GM12878 (cell line): Measurements from ENCODE around the gene DLEC1. TPM values are rescaled to one million over a fixed set of nuclear protein-coding genes. Genes with fewer than 3 reads are reported as not detected.

Experiments
- ATAC-seq: fragments of 200-7000 bp; cut with Tn5 transposase; 3 replicates; pipeline ENCODE4 v1.9.1; 2020; ENCODE audit warnings: mild to moderate bottlenecking, moderate library complexity
- BruUV-seq: library from RNA; stranded (reverse); fragments of 400-500 nt; replicated peaks from 2 replicates; lab custom pipeline; 2021; lab: Mats Ljungman, UMichigan
- CTCF ChIA-PET: fragments of 300-600 bp; sonication (Branson Sonifier 250); formaldehyde crosslinking; extraction: SDS; loops from one replicate; lab custom pipeline; 2021; ENCODE audit warnings: inconsistent platforms; lab: Yijun Ruan, JAX
- POLR2A ChIA-PET: fragments of 350-600 bp; formaldehyde crosslinking; extraction: SDS; loops from one replicate; lab custom pipeline; 2021; ENCODE audit warnings: inconsistent platforms; lab: Charles Lee
- RAD21 ChIA-PET: fragments of 300-600 bp; sonication (Branson Sonifier 250); formaldehyde crosslinking; loops from one replicate; lab custom pipeline; 2023; ENCODE audit warnings: antibody characterized with exemption; ENCODE audit not compliant: unreplicated experiment; lab: Charles Lee
- SMC1A ChIA-PET: fragments of 300-600 bp; sonication (Branson Sonifier 250); formaldehyde crosslinking; loops from one replicate; lab custom pipeline; 2023; ENCODE audit not compliant: unreplicated experiment, uncharacterized antibody; lab: Charles Lee
- DNase-seq: peaks from one replicate; pipeline ENCODE4 v3.0.0-alpha.2; 2011; ENCODE audit warnings: low read depth, low spot score
- FAIRE-seq: peaks from 3 replicates; lab custom pipeline; 2011; peaks lifted over from hg19 to GRCh38; lab: Jason Lieb, UNC
- H2AFZ ChIP-seq: 2 replicates; pipeline ENCODE4 v1.6.0; 2011; ENCODE audit warnings: low read depth, low read length, control low read depth; ENCODE audit not compliant: control insufficient read depth
- H3K27ac ChIP-seq: 2 replicates; pipeline ENCODE4 v1.5.1; 2011; ENCODE audit warnings: control low read depth; ENCODE audit not compliant: control insufficient read depth, insufficient read depth
- H3K27me3 ChIP-seq, 2 experiments: replicated peaks in 1 of 2; 2 replicates each; pipeline versions ENCODE4 v1.6.0 to v1.6.1; 2011; ENCODE audit warnings: low read length in 1 of 2; ENCODE audit not compliant: control insufficient read depth in 2 of 2, insufficient read depth in 2 of 2
- H3K36me3 ChIP-seq, 2 experiments: 2 replicates each; pipeline ENCODE4 v1.5.1; 2011; ENCODE audit warnings: low read length in 1 of 2; ENCODE audit not compliant: control insufficient read depth in 2 of 2, insufficient read depth in 2 of 2
- H3K4me1 ChIP-seq: 2 replicates; pipeline ENCODE4 v1.6.1; 2011; ENCODE audit warnings: mild to moderate bottlenecking, low read length, moderate library complexity, mixed read lengths; ENCODE audit not compliant: control insufficient read depth, insufficient read depth
- H3K4me2 ChIP-seq: 2 replicates; pipeline ENCODE4 v1.6.0; 2011; ENCODE audit warnings: control low read depth; ENCODE audit not compliant: control insufficient read depth, insufficient read depth
- H3K4me3 ChIP-seq: fragments of 200-600 bp; sonication (generic); 2 replicates; pipeline ENCODE4 v1.5.1; 2016
- H3K79me2 ChIP-seq: 2 replicates; pipeline ENCODE4 v1.6.0; 2011; ENCODE audit warnings: low read length; ENCODE audit not compliant: control insufficient read depth, insufficient read depth
- H3K9ac ChIP-seq: 2 replicates; pipeline ENCODE4 v1.8.0; 2011; ENCODE audit warnings: low read length, control low read depth, mixed read lengths; ENCODE audit not compliant: control insufficient read depth, insufficient read depth
- H3K9me3 ChIP-seq: replicated peaks from 3 replicates; pipeline ENCODE4 v1.5.1; 2011; ENCODE audit warnings: mild to moderate bottlenecking, low read length; ENCODE audit not compliant: control insufficient read depth, insufficient read depth
- H4K20me1 ChIP-seq: 2 replicates; pipeline ENCODE4 v1.6.0; 2011; ENCODE audit not compliant: control insufficient read depth, insufficient read depth
- BMI1 ChIP-seq: fragments of 450-650 bp; IDR thresholded peaks from 2 replicates; pipeline ENCODE4 v1.6.1; 2016; ENCODE audit warnings: mild to moderate bottlenecking, moderate library complexity, borderline replicate concordance
- NBN ChIP-seq: fragments of 450-650 bp; IDR thresholded peaks from 2 replicates; pipeline ENCODE4 v1.6.1; 2016
- NFYA ChIP-seq: IDR thresholded peaks from 2 replicates; pipeline ENCODE4 v1.6.1; 2011; ENCODE audit warnings: low read depth, mild to moderate bottlenecking, low read length, improper control_type of control experiment, borderline replicate concordance
- PAX5 ChIP-seq: IDR thresholded peaks from 2 replicates; pipeline ENCODE4 v1.6.1; 2011; ENCODE audit warnings: low read depth, low read length, borderline replicate concordance
- PML ChIP-seq: IDR thresholded peaks from 2 replicates; pipeline ENCODE4 v1.6.1; 2012; ENCODE audit warnings: low read length, inconsistent platforms
- RBBP5 ChIP-seq: fragments of 200-600 bp; sonication (generic); conservative IDR thresholded peaks from 2 replicates; pipeline ENCODE4 v1.6.1; 2016
- SIX5 ChIP-seq: IDR thresholded peaks from 2 replicates; pipeline ENCODE4 v1.6.1; 2011; ENCODE audit warnings: mild to moderate bottlenecking, low read depth, low read length, moderate library complexity; ENCODE audit not compliant: severe bottlenecking
- TAF1 ChIP-seq: IDR thresholded peaks from 2 replicates; pipeline ENCODE4 v1.6.1; 2011; ENCODE audit warnings: mild to moderate bottlenecking, low read depth, low read length, borderline replicate concordance
- TARDBP ChIP-seq: IDR thresholded peaks from 2 replicates; pipeline ENCODE4 v1.6.1; 2016; ENCODE audit warnings: borderline replicate concordance
- ZSCAN29 ChIP-seq: fragments of 450-650 bp; IDR thresholded peaks from 2 replicates; pipeline ENCODE4 v1.6.1; 2017; ENCODE audit warnings: mild to moderate bottlenecking, moderate library complexity
- WGBS: methylation state at CpG from one replicate; pipeline ENCODE4 v1.1.6; 2016; ENCODE audit warnings: low lambda C conversion rate; ENCODE audit not compliant: insufficient replicate concordance, insufficient coverage; ENCODE audit errors: missing lambda C conversion rate; 5-methylcytosine and 5-hydroxymethylcytosine counted together
- in situ Hi-C: fragments of 300-500 bp; cut with MboI; formaldehyde crosslinking; loops from 9 replicates; pipeline ENCODE4 v1.14.3; 2018; ENCODE audit warnings: mixed read lengths
- intact Hi-C: fragments of 100-400 bp; cut with micrococcal nuclease; formaldehyde crosslinking; loops from one replicate; pipeline ENCODE4 v1.14.2; 2022; ENCODE audit not compliant: unreplicated experiment
- polyA plus RNA-seq, 11 experiments: library from polyadenylated mRNA; depleted of rRNA in 4 of 11; unstranded in 6 of 11; stranded (reverse) in 5 of 11; fragments of >200 nt; fragmentation: Nextera tagmentation in 4 of 11; fragmentation: Illumina TruSeq in 1 of 11; extraction: Ambion mirVana in 4 of 11; extraction: Trizol in 1 of 11; gene quantifications; 1 replicate in 1 of 11; 2 replicates in 10 of 11; pipeline versions ENCODE4 v1.2.1 to v1.2.3, GENCODE V29; 2011 to 2016; ENCODE audit warnings: inconsistent platforms in 2 of 11, missing spikeins in 2 of 11, low read depth in 1 of 11
- total RNA-seq, 4 experiments: library from RNA; depleted of rRNA in 3 of 4; stranded (reverse); fragments of >200 nt in 3 of 4; fragmentation: Illumina TruSeq in 1 of 4; extraction: Trizol in 1 of 4; gene quantifications; 2 replicates each; pipeline versions ENCODE4 v1.2.1 to v1.2.3, GENCODE V29; 2013 to 2021
- TF ChIP-seq, protein P1 (sequence below): fragments of 450-650 bp; IDR thresholded peaks from 2 replicates; pipeline ENCODE4 v1.6.1; 2017; ENCODE audit warnings: mild to moderate bottlenecking, low read depth, inconsistent platforms; ENCODE audit not compliant: poor library complexity, severe bottlenecking
- TF ChIP-seq, protein P2 (sequence below): IDR thresholded peaks from 2 replicates; pipeline ENCODE4 v1.6.1; 2012; ENCODE audit warnings: improper control_type of control experiment, low read depth, low read length; ENCODE audit not compliant: insufficient replicate concordance

Gene DLEC1
- total and polyA plus RNA-seq, 10 of the 15 experiments (the other 5 are each of a cell fraction or from before 2014, with no cell fraction given), result 0.03 to 0.29 (median 0.07) TPM; not detected in 3

DNA sequence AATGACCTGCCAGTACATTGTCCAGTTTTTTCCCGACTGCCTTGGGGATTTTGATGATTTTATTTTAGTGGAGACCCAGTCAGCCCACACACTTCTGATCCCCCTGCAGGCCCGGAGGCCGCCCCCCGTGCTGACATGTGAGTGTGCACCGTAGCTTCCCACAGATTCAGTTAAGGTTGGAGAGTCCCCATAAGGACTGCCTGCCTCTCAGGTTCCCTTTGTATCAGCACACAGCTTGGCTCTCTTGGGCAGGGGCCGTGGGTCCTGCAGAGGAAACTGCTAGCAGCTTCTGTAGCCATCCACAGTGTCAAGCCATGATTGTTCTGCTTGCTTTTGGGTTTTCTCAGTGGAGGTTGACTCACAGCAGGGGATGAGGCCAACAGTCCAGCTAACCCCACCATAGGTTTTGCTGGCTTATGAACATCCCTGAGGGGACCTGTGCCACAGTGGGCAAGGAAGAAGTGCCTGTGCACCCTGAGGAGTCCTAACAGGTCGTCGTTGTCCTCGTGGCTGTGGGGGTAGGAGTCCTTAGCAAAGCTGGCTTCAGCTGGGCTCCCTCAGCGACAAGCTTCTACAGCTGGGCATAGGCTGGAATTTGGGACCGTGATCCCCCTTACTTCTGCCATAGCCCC, 46.4 kb downstream of the DLEC1 start (continued):
- TF ChIP-seq, protein P1, sequence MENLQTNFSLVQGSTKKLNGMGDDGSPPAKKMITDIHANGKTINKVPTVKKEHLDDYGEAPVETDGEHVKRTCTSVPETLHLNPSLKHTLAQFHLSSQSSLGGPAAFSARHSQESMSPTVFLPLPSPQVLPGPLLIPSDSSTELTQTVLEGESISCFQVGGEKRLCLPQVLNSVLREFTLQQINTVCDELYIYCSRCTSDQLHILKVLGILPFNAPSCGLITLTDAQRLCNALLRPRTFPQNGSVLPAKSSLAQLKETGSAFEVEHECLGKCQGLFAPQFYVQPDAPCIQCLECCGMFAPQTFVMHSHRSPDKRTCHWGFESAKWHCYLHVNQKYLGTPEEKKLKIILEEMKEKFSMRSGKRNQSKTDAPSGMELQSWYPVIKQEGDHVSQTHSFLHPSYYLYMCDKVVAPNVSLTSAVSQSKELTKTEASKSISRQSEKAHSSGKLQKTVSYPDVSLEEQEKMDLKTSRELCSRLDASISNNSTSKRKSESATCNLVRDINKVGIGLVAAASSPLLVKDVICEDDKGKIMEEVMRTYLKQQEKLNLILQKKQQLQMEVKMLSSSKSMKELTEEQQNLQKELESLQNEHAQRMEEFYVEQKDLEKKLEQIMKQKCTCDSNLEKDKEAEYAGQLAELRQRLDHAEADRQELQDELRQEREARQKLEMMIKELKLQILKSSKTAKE, result no peak

DNA sequence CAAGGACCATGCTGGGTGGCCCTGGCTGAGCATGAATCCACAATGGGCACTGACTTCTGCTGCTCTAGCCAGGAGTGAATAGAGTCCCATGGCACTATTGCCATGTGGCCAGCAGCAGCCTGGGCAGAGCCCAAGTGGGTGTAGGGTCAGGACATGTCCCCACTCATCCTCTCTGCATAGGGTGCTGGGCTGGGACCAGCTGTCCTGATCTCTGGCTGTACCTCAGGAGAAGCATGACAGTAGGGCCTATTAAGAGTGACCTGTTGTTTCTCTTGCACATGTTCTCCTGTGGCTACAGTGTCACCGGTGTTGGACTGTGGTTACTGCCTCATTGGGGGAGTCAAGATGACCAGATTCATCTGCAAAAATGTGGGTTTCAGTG, 46.9 kb downstream of the DLEC1 start:
- in situ Hi-C loops, result no loop called here
- ChIA-PET CTCF (no interaction called here), POLR2A (no interaction called here), SMC1A (no interaction called here), RAD21 (no interaction called here)
- no peaks in the 10 kb centered on the region for H3K79me2 ChIP-seq
- WGBS, result 20% methylated on average over 1 of the region's 1 CpG
- no peaks in the 10 kb centered on the region for H3K36me3 ChIP-seq
- H3K27ac ChIP-seq, result no peak overlapping the region
- H3K4me3 ChIP-seq, result no peak overlapping the region
- BruUV-seq, result no TSS peak
- no peak overlapping the region for H2AFZ ChIP-seq
- H3K4me1 ChIP-seq, result no peaks in the 10 kb centered on the region
- H3K9me3 ChIP-seq, result no peaks in the 10 kb centered on the region; the same call in 1 of the 3 replicates
- ATAC-seq, result peak; percentile 52
- no peak for DNase-seq
- no peak for FAIRE-seq
- no peak overlapping the region for H3K9ac ChIP-seq
- H3K4me2 ChIP-seq, result no peak overlapping the region
- TF ChIP-seq PML (no peak), SIX5 (no peak), NFYA (no peak), ZSCAN29 (no peak), NBN (no peak), PAX5 (no peak), TARDBP (no peak), BMI1 (no peak), RBBP5 (no peak), TAF1 (no peak)
- TF ChIP-seq, protein P2, sequence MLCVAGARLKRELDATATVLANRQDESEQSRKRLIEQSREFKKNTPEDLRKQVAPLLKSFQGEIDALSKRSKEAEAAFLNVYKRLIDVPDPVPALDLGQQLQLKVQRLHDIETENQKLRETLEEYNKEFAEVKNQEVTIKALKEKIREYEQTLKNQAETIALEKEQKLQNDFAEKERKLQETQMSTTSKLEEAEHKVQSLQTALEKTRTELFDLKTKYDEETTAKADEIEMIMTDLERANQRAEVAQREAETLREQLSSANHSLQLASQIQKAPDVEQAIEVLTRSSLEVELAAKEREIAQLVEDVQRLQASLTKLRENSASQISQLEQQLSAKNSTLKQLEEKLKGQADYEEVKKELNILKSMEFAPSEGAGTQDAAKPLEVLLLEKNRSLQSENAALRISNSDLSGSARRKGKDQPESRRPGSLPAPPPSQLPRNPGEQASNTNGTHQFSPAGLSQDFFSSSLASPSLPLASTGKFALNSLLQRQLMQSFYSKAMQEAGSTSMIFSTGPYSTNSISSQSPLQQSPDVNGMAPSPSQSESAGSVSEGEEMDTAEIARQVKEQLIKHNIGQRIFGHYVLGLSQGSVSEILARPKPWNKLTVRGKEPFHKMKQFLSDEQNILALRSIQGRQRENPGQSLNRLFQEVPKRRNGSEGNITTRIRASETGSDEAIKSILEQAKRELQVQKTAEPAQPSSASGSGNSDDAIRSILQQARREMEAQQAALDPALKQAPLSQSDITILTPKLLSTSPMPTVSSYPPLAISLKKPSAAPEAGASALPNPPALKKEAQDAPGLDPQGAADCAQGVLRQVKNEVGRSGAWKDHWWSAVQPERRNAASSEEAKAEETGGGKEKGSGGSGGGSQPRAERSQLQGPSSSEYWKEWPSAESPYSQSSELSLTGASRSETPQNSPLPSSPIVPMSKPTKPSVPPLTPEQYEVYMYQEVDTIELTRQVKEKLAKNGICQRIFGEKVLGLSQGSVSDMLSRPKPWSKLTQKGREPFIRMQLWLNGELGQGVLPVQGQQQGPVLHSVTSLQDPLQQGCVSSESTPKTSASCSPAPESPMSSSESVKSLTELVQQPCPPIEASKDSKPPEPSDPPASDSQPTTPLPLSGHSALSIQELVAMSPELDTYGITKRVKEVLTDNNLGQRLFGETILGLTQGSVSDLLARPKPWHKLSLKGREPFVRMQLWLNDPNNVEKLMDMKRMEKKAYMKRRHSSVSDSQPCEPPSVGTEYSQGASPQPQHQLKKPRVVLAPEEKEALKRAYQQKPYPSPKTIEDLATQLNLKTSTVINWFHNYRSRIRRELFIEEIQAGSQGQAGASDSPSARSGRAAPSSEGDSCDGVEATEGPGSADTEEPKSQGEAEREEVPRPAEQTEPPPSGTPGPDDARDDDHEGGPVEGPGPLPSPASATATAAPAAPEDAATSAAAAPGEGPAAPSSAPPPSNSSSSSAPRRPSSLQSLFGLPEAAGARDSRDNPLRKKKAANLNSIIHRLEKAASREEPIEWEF, result no peak
- no peaks in the 10 kb centered on the region for H4K20me1 ChIP-seq
- intact Hi-C loops, result no loop called here
- H3K27me3 ChIP-seq, result no peaks in the 10 kb centered on the region
